ENCODE measurements around the gene KIAA0408.

Gene KIAA0408

DNA sequence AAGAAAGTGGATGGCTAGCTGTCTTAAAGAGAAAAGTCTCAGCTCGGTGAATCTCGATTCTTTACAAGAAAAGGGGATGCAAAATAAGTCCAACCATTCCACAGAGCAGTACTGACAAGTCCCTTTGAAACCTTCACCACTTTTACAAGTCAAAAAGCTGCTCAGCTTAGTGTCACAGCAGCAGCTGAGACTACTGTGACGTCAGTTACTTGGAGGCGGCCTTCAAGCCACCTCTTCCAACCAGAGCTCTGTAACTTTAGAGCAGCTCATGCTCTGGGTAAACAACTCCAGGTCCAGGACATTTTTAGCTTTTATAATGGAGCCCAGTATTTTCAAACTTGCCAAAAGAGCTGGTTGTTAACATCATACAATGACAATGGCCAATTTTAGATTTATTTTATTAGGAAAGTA lies at the start of gene KIAA0408:
KIAA0408 (minus strand) TSS at position 159 of the 411 bp plus-strand sequence. CDS start 5,408 bp downstream, outside the sequence.
- DNase-seq = no peak

- no peak for DNase-seq
These were observed 47.7 kb upstream of the KIAA0408 start for GRCh38 chr6:127506894-127507293.

DNA sequence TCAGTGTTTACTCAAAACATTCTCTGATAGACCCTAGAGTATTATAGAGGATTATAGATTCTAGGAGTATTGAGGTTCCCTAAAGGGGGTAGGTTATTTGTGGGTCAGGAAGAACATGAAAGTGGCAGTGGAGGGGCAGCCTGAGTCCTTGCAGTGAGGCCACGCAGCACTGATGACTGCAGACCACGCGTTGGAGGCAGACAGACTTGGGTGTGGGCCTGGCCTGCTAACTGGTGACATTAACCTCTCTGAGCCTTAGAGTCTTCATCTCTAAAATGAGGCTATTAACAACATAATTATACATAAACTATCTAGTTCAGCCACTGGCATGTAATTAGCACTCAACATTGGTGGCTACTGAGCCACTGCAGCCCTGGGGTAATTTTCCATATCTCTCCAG lies 43.8 kb upstream of the KIAA0408 start:
- no peak for DNase-seq

DNA sequence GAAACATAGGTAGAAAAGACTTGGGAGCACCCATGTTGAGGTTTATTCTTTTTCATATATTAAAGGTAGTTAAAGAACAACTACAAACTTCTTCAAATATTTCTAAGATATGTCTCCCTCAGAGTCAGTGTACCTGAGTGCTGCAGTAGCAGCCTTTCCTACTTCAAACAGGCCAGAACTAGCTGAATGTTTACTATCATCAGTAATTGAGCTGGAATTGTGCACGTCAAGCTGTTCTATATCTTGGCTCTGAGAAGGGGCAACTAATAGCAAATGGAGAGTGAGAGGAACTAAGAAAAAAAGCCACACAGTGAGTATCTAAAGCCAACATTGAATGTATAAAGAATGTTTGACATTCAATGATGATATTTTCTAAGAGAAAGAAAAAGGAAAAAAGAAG lies 38.2 kb upstream of the KIAA0408 start:
- no peak for DNase-seq

DNA sequence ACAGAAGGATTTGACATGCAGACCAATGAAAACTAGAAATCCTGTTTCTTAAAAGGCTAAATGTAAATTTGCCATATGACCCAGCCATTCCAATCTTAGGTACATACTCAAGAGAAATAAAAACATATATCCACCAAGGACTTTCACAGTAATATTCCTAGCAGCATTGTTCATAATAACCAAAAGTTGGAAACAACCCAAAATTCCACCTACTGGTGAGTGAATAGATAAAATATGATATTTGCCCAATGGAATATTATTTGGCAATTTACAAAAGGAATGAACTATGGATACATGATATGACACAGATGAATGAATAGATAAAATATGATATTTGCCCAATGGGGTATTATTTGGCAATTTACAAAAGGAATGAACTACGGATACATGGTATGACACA lies 37.3 kb upstream of the KIAA0408 start:
- DNase-seq = no peak

DNA sequence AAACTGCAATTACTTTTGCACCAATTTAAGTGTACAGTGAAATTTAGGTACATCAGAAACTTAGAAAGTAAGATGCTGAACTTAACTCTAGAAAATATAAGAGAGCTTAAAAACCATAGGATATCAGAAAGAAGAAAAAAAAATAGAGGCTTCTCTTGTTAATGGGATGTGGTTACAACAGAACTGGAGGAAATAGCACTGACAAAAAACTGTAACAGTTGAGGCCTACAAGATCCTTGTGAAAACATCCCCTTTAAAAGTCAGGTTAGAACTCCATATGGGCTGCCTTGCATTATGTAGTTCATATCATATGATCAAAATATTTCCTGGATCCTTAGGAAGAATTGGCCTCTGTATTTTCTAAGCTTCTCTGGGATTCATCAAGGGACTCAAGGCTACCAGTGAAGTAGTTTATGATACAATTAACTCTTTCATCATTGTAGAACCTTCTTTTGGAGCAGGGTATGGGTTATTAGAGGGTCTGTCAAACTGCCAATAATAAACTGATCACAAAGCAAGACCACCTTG lies 35.1 kb upstream of the KIAA0408 start:
- no peak for DNase-seq

GRCh38 chr6:127489248-127489647 lies 30.1 kb upstream of the KIAA0408 start:
- no peak for DNase-seq

- DNase-seq = no peak
These were observed 27.7 kb upstream of the KIAA0408 start for GRCh38 chr6:127486934-127487333.

DNA sequence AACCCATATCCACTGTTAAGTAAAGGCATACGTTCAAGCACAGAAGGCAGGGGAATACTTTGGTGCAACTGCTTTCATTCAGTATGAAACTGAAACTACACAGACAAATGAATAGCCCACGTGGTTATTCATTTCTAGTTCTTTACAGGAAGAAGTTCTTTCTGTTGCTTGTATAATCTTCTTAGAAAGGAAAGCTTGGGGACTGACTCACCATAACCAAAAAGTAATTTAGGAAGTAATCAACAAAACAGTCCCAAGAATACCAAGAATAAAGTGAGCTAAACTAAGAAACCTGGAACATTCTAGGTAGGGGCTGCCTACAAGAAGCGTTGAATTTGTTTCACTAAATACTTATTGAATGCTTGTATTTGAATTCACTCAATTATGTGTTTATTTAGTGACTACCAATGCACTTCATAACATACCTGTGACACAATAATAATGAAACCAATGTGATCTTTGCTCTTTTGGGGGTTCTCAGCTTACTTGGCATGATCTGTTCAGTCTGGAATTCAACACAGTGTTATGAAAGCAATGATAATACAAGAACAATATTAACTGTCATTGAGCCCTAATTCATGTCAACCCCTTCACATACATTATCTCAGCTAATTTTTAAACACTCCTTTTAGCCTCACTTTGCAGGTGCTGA lies 25.1 kb upstream of the KIAA0408 start:
- peak; percentile 43 for DNase-seq

- no peak for DNase-seq
These were observed 24.3 kb upstream of the KIAA0408 start for GRCh38 chr6:127483399-127484055.

DNA sequence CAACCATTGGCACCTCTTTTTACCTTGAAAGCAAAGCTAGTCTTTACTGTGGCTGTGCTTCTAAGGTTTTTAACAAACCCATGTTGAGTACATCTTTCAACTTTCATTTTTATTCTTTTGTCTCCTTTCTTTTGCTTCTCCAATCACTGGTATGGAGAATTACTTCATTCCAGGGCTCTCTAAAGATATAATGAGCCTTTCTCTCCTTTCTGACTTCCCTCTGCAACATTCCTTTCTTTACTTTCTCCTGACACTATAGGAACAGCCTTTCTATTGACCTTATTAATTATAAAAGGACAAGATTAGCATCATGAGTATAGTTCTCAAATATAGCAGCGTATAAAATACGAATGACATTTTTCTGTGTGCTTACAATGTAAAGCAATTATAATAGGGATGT lies 23.1 kb upstream of the KIAA0408 start:
- no peak for DNase-seq

- DNase-seq = no peak
These were observed 22.4 kb upstream of the KIAA0408 start for GRCh38 chr6:127481628-127482027.

DNA sequence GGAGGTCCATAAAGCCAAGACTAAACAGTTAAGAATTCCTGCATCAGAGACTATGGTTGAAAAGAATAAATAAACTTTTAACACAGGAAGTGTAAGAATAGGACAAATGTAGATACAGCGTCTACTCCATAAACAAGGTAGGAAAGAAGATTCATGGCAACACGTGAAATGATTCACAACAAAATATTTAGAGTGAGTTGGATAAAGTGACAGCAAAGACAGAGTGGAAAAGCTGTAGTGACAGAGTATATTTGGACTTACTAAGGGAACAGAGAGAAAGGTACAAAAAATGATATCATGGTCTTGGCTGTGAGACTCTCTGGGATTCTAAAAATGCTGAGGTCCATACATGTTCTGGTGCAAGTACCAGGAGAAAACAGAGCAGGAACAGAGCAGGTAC lies 21.9 kb upstream of the KIAA0408 start:
- no peak for DNase-seq

GRCh38 chr6:127477658-127478057 lies 18.5 kb upstream of the KIAA0408 start:
- DNase-seq = no peak

GRCh38 chr6:127475823-127476176 lies 16.6 kb upstream of the KIAA0408 start:
- no peak for DNase-seq

- no peak for DNase-seq
These were observed 16.1 kb upstream of the KIAA0408 start for GRCh38 chr6:127475135-127475822.

GRCh38 chr6:127471379-127472255 lies 12.4 kb upstream of the KIAA0408 start:
- DNase-seq = no peak

- no peak for DNase-seq
These were observed 9.7 kb upstream of the KIAA0408 start for GRCh38 chr6:127468936-127469335.

GRCh38 chr6:127466416-127466815 lies 7.2 kb upstream of the KIAA0408 start:
- no peak for DNase-seq

GRCh38 chr6:127464881-127465459 lies 5.8 kb upstream of the KIAA0408 start:
- peak; percentile 48 for DNase-seq

DNA sequence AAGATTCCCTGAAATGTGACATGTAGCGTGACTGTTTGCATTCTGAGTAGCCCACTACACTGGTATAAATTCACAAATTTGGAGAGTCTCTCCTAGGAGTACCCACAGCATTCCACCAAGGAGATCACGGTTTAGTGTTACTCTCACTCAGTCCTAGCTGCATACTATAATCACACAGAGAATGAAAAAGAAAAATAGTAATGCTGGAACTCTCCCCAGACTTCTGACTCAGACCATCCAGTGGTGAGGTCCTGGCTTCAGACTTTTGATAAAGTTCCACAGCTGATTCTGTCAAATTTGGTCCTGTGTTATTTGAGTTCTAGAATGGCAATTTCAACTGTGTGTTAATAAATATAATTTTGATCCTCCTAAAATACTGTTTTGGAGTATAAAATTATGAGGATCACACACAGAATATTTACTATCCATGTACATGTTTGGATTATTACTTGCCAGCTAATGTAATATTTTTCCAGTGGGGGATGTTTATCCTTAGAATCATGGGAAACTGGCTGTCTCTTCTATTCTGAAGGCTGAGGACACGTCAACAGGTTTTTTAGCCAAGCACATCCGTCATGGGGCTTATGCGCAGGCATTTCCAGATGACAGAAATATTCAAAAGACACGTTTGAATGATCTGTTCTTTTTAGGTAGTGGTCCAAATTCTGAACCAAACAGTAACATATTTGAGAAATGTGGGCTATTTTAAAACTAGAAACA lies 5.1 kb upstream of the KIAA0408 start:
- no peak for DNase-seq

DNA sequence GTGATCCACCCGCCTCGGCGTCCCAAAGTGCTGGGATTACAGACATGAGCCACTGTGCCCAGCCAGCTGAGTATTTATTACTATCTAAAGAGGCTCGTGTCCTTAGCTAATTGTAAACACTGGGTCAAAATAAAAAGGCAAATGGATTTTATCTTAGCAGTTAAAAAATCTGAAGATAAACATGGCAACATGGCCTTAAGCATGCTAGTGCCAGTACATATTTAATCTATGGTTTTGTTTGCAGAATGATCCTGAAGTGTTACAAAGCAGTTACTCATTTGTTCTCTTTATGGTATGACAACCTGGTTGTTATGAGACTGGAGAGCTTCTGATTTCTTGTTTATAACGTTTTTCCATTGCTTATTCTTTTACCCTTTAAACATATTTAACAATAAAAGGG lies 3.9 kb upstream of the KIAA0408 start:
- DNase-seq = no peak

All from RPMI8226 (cell line).